Measurements from ENCODE around the gene KIAA0513. TPM values are rescaled to one million over a fixed set of nuclear protein-coding genes. Genes with fewer than 3 reads are reported as not detected.

KIAA0513 gene
- total RNA-seq, 1 donor, result 35.1 TPM

DNA sequence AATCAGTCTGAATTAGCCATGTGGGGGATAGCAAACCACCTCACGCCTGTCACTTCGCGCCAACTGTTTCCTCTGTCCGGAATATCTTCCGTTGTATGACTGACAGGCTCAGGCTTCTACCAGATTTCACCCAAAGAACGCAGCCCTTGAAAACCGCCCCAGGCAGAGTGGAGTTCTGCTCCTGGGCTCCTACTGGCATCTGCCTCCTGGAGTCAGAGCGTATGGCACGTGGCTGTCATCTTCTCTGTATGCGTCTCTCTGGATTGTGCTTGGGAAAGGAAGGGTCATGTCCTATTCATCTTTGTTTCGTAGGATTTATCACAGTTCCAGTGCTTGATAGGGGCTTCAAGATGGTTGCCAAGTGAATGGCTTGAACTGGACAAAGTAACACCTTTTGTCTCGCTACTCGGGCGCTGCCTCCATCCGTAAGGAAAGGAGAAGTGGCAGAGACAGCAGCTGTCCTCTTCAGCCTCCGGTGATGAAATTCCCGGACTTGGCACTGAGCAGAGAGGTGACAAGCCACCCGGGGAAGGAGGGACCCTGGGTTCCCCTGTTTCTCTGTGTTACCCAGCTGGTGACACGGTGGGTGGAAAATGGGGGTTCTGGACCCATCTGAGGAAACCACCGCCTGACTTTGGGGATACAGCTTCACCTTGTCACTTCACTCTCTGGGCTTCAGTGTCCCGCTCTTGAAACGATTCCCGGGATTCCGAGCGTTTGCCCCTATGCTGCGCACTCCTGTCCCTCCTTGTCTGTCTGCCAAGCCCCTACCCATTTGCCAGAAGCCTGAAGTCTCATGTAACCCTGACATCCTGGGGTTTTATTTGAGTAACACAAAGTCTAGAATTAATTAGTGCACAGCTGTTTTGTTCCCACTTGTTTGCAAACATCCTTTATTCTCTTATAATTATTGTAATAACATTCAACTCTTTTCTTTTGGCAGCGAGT is 13.9 kb downstream of the KIAA0513 start:
- DNase-seq (ENCODE audit: insufficient read length, low spot score, missing footprints), result no peak
- Histone ChIP-seq H3K9me3 (ENCODE audit: low read depth, low read length) (no peaks in the 10 kb centered on the region), H3K79me2 (ENCODE audit: insufficient read depth, low read length) (peaks cover 5% of the 10 kb centered on the region), H3K36me3 (ENCODE audit: insufficient read depth, low read length) (peaks cover 5% of the 10 kb centered on the region), H4K20me1 (ENCODE audit: insufficient read depth, low read length) (peaks cover 27% of the 10 kb centered on the region), H3K4me3 (ENCODE audit: insufficient read depth, low read length) (no peak overlapping the region), H3K4me1 (ENCODE audit: insufficient read depth, low read length) (peaks cover 7% of the 10 kb centered on the region), H3K4me2 (ENCODE audit: insufficient read depth, low read length) (no peak overlapping the region), H3K27ac (ENCODE audit: low read depth, low read length) (no peak overlapping the region), H3K27me3 (ENCODE audit: insufficient read depth, low read length) (no peaks in the 10 kb centered on the region), H2AFZ (ENCODE audit: low read length) (no peak overlapping the region)
- no peak for TF ChIP-seq CTCF (IDR thresholded peaks at IDR 0.05; ENCODE audit: extremely low read depth, low read depth, low read length)

- DNase-seq (ENCODE audit: insufficient read length, low spot score, missing footprints), result no peak
- peaks cover 3% of the 10 kb centered on the region for H3K4me1 ChIP-seq (ENCODE audit: insufficient read depth, low read length)
- TF ChIP-seq CTCF (IDR thresholded peaks at IDR 0.05; ENCODE audit: extremely low read depth, low read depth, low read length), result no peak
- no peak overlapping the region for H3K4me2 ChIP-seq (ENCODE audit: insufficient read depth, low read length)
- H3K27ac ChIP-seq (ENCODE audit: low read depth, low read length), result no peak overlapping the region
- peaks cover 5% of the 10 kb centered on the region for H3K79me2 ChIP-seq (ENCODE audit: insufficient read depth, low read length)
- H3K27me3 ChIP-seq (ENCODE audit: insufficient read depth, low read length), result no peaks in the 10 kb centered on the region
- no peaks in the 10 kb centered on the region for H3K9me3 ChIP-seq (ENCODE audit: low read depth, low read length)
- H3K36me3 ChIP-seq (ENCODE audit: insufficient read depth, low read length), result peaks cover 5% of the 10 kb centered on the region
- no peak overlapping the region for H2AFZ ChIP-seq (ENCODE audit: low read length)
- peaks cover 29% of the 10 kb centered on the region for H4K20me1 ChIP-seq (ENCODE audit: insufficient read depth, low read length)
- H3K4me3 ChIP-seq (ENCODE audit: insufficient read depth, low read length), result no peak overlapping the region
Measured at GRCh38 chr16:85042167-85042526, 14.6 kb downstream of the KIAA0513 start.

DNA sequence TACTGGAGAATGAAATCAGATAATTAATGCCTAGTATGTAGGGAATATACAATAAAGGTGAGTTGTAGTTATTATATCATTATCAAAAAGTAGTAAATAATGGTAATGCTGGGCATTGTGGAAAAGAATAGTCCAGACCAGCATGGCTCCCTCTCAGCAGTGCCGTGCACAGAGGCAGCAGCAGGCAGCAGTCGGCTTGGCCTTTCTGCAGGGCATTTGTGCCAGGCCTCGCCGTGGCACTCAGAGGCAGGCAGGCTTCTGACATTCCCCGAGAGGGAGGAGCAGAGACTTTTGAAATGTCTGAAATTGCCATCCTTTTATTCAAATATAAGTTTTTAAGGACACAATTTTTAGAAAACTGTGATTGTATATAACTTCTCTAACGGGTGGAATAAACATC is 15.0 kb downstream of the KIAA0513 start:
- no peak for TF ChIP-seq CTCF (IDR thresholded peaks at IDR 0.05; ENCODE audit: extremely low read depth, low read depth, low read length)
- DNase-seq (ENCODE audit: insufficient read length, low spot score, missing footprints), result no peak
- Histone ChIP-seq H2AFZ (ENCODE audit: low read length) (no peak overlapping the region), H3K79me2 (ENCODE audit: insufficient read depth, low read length) (peaks cover 5% of the 10 kb centered on the region), H3K36me3 (ENCODE audit: insufficient read depth, low read length) (peaks cover 5% of the 10 kb centered on the region), H4K20me1 (ENCODE audit: insufficient read depth, low read length) (peaks cover 29% of the 10 kb centered on the region), H3K9me3 (ENCODE audit: low read depth, low read length) (no peaks in the 10 kb centered on the region), H3K27me3 (ENCODE audit: insufficient read depth, low read length) (no peaks in the 10 kb centered on the region), H3K4me3 (ENCODE audit: insufficient read depth, low read length) (no peak overlapping the region), H3K27ac (ENCODE audit: low read depth, low read length) (no peak overlapping the region), H3K4me1 (ENCODE audit: insufficient read depth, low read length) (no peaks in the 10 kb centered on the region), H3K4me2 (ENCODE audit: insufficient read depth, low read length) (no peak overlapping the region)

- Histone ChIP-seq H3K79me2 (ENCODE audit: insufficient read depth, low read length) (peaks cover 3% of the 10 kb centered on the region), H3K4me2 (ENCODE audit: insufficient read depth, low read length) (no peak overlapping the region), H3K36me3 (ENCODE audit: insufficient read depth, low read length) (peaks cover 5% of the 10 kb centered on the region), H3K27ac (ENCODE audit: low read depth, low read length) (no peak overlapping the region), H3K4me1 (ENCODE audit: insufficient read depth, low read length) (no peaks in the 10 kb centered on the region), H3K27me3 (ENCODE audit: insufficient read depth, low read length) (no peaks in the 10 kb centered on the region), H2AFZ (ENCODE audit: low read length) (no peak overlapping the region), H4K20me1 (ENCODE audit: insufficient read depth, low read length) (peaks cover 36% of the 10 kb centered on the region), H3K4me3 (ENCODE audit: insufficient read depth, low read length) (no peak overlapping the region), H3K9me3 (ENCODE audit: low read depth, low read length) (no peaks in the 10 kb centered on the region)
- no peak for DNase-seq (ENCODE audit: insufficient read length, low spot score, missing footprints)
- TF ChIP-seq CTCF (IDR thresholded peaks at IDR 0.05; ENCODE audit: extremely low read depth, low read depth, low read length), result no peak
Measured at GRCh38 chr16:85045077-85045476, 17.5 kb downstream of the KIAA0513 start.

Measured in osteoblast (primary cell).